SK-N-SH (cell line): ENCODE data around the gene ZFP57. TPM values are rescaled to one million over a fixed set of nuclear protein-coding genes. Genes with fewer than 3 reads are reported as not detected.

ENCODE experiments used
- CTCF ChIA-PET: fragments of 300-600, 350-600 bp; formaldehyde crosslinking; extraction: SDS; loops from one replicate; lab custom pipeline; 2021; lab: Yijun Ruan, JAX
- POLR2A ChIA-PET: fragments of 350-600 bp; sonication (Branson Sonifier 250); formaldehyde crosslinking; extraction: SDS; loops from one replicate; lab custom pipeline; 2020; ENCODE audit warnings: antibody characterized with exemption, inconsistent platforms; lab: Yijun Ruan, JAX
- DNase-seq: peaks from one replicate; pipeline ENCODE4 v3.0.0; 2012
- H2AFZ ChIP-seq: fragments of 200-600 bp; sonication (generic); 2 replicates; pipeline ENCODE4 v1.8.1; 2016; ENCODE audit warnings: antibody characterized with exemption, mild to moderate bottlenecking, low read depth
- H3F3A ChIP-seq: fragments of 200-600 bp; sonication (generic); replicated peaks from 2 replicates; pipeline ENCODE3; 2016; ENCODE audit warnings: antibody characterized with exemption, mild to moderate bottlenecking; ENCODE audit not compliant: insufficient read depth
- H3K27ac ChIP-seq, 2 experiments: fragments of 200-500 bp in 1 of 2; fragments of 200-600 bp in 1 of 2; sonication (Bioruptor generic) in 1 of 2; sonication (generic), shearing (Covaris generic) in 1 of 2; 2 replicates each; pipeline versions ENCODE4 v1.5.1 to v1.6.1; 2014 to 2016; ENCODE audit warnings: low read depth in 2 of 2, inconsistent platforms in 1 of 2, low read length in 1 of 2, mild to moderate bottlenecking in 1 of 2, mixed read lengths in 1 of 2
- H3K27me3 ChIP-seq: fragments of 200-600 bp; sonication (generic), shearing (Covaris generic); 2 replicates; pipeline ENCODE4 v1.6.1; 2016; ENCODE audit warnings: mixed run types; ENCODE audit not compliant: insufficient read depth
- H3K36me3 ChIP-seq, 2 experiments: fragments of 200-500 bp in 1 of 2; fragments of 200-600 bp in 1 of 2; sonication (Bioruptor generic) in 1 of 2; sonication (generic) in 1 of 2; replicated peaks in 1 of 2; 2 replicates each; pipeline versions ENCODE3 to v1.5.1; 2014 to 2016; ENCODE audit warnings: low read length in 1 of 2, mild to moderate bottlenecking in 1 of 2; ENCODE audit not compliant: insufficient read depth in 2 of 2, control insufficient read depth in 1 of 2
- H3K4me1 ChIP-seq, 2 experiments: fragments of 200-500 bp in 1 of 2; fragments of 200-600 bp in 1 of 2; sonication (Bioruptor generic) in 1 of 2; sonication (generic), shearing (Covaris generic) in 1 of 2; 2 replicates each; pipeline versions ENCODE4 v1.5.1 to v1.6.1; 2014 to 2016; ENCODE audit warnings: low read depth in 1 of 2, low read length in 1 of 2, mixed run types in 1 of 2; ENCODE audit not compliant: insufficient read depth in 2 of 2, control insufficient read depth in 1 of 2
- H3K4me2 ChIP-seq: fragments of 200-600 bp; sonication (generic), shearing (Covaris generic); 2 replicates; pipeline ENCODE4 v1.6.1; 2017; ENCODE audit warnings: mixed run types
- H3K4me3 ChIP-seq, 2 experiments: fragments of 200-500 bp in 1 of 2; fragments of 200-600 bp in 1 of 2; sonication (Bioruptor generic) in 1 of 2; sonication (generic), shearing (Covaris generic) in 1 of 2; 2 replicates each; pipeline versions ENCODE4 v1.5.1 to v1.8.1; 2014 to 2016; ENCODE audit warnings: low read depth in 2 of 2, inconsistent platforms in 1 of 2, low read length in 1 of 2, mild to moderate bottlenecking in 1 of 2, mixed read lengths in 1 of 2, moderate library complexity in 1 of 2
- H3K79me2 ChIP-seq: fragments of 200-600 bp; sonication (generic); 2 replicates; pipeline ENCODE4 v1.8.1; 2017; ENCODE audit warnings: mild to moderate bottlenecking; ENCODE audit not compliant: insufficient read depth
- H3K9ac ChIP-seq: fragments of 200-600 bp; sonication (generic); 2 replicates; pipeline ENCODE4 v1.6.1; 2017; ENCODE audit warnings: mixed run types
- H3K9me2 ChIP-seq: fragments of 200-600 bp; sonication (generic); 2 replicates; pipeline ENCODE4 v1.6.1; 2017; ENCODE audit warnings: mixed run types
- H3K9me3 ChIP-seq: fragments of 200-600 bp; sonication (generic); 2 replicates; pipeline ENCODE4 v1.6.1; 2017; ENCODE audit warnings: mixed run types, mild to moderate bottlenecking, moderate library complexity
- H4K20me1 ChIP-seq: fragments of 200-600 bp; sonication (generic); 2 replicates; pipeline ENCODE4 v1.6.1; 2017; ENCODE audit warnings: mild to moderate bottlenecking, mixed run types; ENCODE audit not compliant: insufficient read depth
- FOSL2 ChIP-seq: IDR thresholded peaks from 2 replicates; pipeline ENCODE4 v1.4.0; 2012; ENCODE audit warnings: low read depth, mild to moderate bottlenecking, moderate library complexity, borderline replicate concordance
- FOXM1 ChIP-seq: IDR thresholded peaks from 2 replicates; pipeline ENCODE4 v1.4.0; 2012; ENCODE audit warnings: low read depth, mild to moderate bottlenecking
- GABPA ChIP-seq: IDR thresholded peaks from 2 replicates; pipeline ENCODE4 v1.4.0; 2012; ENCODE audit warnings: low read depth, mild to moderate bottlenecking
- JUND ChIP-seq: IDR thresholded peaks from 2 replicates; pipeline ENCODE4 v1.4.0; 2012
- NFIC ChIP-seq: IDR thresholded peaks from 2 replicates; pipeline ENCODE4 v1.4.0; 2012; ENCODE audit warnings: borderline replicate concordance
- TAF1 ChIP-seq: IDR thresholded peaks from 2 replicates; pipeline ENCODE4 v1.6.1; 2012; ENCODE audit warnings: low read depth, mild to moderate bottlenecking, low read length, moderate library complexity, borderline replicate concordance
- WGBS: methylation state at CpG from one replicate; pipeline ENCODE4 v1.1.6; 2017; ENCODE audit warnings: low lambda C conversion rate; 5-methylcytosine and 5-hydroxymethylcytosine counted together
- polyA plus RNA-seq, 3 experiments: library from polyadenylated mRNA; depleted of rRNA; stranded (reverse); fragments of >200 nt; gene quantifications; 2 replicates each; pipeline ENCODE4 v1.2.3, GENCODE V29; 2012
- TF ChIP-seq, protein P1 (sequence below): IDR thresholded peaks from 2 replicates; pipeline ENCODE4 v1.4.0; 2012; ENCODE audit warnings: low read depth, borderline replicate concordance
- TF ChIP-seq, protein P2 (sequence below): fragments of 150-350 bp; IDR thresholded peaks from 2 replicates; pipeline ENCODE4 v1.6.1; 2016; ENCODE audit warnings: mild to moderate bottlenecking, low read depth, low read length
- TF ChIP-seq, protein P3 (sequence below): IDR thresholded peaks from 2 replicates; pipeline ENCODE4 v1.6.1; 2012; ENCODE audit warnings: mild to moderate bottlenecking, low read depth, low read length, moderate library complexity
- TF ChIP-seq, protein P4 (sequence below): IDR thresholded peaks from 2 replicates; pipeline ENCODE4; 2012
- TF ChIP-seq, protein P5 (sequence below): fragments of 150-350 bp; IDR thresholded peaks from 2 replicates; pipeline ENCODE4 v1.6.1; 2017; ENCODE audit warnings: antibody characterized with exemption, low read length, low read depth, borderline replicate concordance

Gene ZFP57
- polyA plus RNA-seq, 1 of the 3 experiments (the other 2 are of a cell fraction) = not detected

DNA sequence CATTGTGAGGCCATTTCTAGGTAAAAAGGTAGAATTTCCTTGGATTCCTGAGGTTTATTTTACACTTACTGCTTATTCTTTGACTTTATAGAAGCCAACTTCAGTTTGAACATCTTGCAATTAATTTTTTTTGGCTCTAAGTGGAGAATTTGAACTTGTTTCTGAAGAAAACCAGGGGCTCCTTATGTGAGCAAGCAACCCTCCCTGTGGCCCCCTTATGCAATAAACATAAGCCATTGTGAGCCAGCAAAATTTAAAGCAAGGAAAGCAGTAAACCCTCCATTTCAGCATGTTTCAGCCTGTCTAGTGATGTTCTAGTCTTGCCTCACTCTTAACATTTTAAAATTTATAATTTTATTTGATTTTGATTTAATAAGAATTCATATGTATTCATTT is 47.9 kb upstream of the ZFP57 start (continued):
- TF ChIP-seq, protein P1, sequence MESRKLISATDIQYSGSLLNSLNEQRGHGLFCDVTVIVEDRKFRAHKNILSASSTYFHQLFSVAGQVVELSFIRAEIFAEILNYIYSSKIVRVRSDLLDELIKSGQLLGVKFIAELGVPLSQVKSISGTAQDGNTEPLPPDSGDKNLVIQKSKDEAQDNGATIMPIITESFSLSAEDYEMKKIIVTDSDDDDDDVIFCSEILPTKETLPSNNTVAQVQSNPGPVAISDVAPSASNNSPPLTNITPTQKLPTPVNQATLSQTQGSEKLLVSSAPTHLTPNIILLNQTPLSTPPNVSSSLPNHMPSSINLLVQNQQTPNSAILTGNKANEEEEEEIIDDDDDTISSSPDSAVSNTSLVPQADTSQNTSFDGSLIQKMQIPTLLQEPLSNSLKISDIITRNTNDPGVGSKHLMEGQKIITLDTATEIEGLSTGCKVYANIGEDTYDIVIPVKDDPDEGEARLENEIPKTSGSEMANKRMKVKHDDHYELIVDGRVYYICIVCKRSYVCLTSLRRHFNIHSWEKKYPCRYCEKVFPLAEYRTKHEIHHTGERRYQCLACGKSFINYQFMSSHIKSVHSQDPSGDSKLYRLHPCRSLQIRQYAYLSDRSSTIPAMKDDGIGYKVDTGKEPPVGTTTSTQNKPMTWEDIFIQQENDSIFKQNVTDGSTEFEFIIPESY = no peak
- TF ChIP-seq TAF1 = no peak
- TF ChIP-seq, protein P2, sequence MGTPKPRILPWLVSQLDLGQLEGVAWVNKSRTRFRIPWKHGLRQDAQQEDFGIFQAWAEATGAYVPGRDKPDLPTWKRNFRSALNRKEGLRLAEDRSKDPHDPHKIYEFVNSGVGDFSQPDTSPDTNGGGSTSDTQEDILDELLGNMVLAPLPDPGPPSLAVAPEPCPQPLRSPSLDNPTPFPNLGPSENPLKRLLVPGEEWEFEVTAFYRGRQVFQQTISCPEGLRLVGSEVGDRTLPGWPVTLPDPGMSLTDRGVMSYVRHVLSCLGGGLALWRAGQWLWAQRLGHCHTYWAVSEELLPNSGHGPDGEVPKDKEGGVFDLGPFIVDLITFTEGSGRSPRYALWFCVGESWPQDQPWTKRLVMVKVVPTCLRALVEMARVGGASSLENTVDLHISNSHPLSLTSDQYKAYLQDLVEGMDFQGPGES = no peak
- TF ChIP-seq GABPA = no peak
- TF ChIP-seq, protein P3, sequence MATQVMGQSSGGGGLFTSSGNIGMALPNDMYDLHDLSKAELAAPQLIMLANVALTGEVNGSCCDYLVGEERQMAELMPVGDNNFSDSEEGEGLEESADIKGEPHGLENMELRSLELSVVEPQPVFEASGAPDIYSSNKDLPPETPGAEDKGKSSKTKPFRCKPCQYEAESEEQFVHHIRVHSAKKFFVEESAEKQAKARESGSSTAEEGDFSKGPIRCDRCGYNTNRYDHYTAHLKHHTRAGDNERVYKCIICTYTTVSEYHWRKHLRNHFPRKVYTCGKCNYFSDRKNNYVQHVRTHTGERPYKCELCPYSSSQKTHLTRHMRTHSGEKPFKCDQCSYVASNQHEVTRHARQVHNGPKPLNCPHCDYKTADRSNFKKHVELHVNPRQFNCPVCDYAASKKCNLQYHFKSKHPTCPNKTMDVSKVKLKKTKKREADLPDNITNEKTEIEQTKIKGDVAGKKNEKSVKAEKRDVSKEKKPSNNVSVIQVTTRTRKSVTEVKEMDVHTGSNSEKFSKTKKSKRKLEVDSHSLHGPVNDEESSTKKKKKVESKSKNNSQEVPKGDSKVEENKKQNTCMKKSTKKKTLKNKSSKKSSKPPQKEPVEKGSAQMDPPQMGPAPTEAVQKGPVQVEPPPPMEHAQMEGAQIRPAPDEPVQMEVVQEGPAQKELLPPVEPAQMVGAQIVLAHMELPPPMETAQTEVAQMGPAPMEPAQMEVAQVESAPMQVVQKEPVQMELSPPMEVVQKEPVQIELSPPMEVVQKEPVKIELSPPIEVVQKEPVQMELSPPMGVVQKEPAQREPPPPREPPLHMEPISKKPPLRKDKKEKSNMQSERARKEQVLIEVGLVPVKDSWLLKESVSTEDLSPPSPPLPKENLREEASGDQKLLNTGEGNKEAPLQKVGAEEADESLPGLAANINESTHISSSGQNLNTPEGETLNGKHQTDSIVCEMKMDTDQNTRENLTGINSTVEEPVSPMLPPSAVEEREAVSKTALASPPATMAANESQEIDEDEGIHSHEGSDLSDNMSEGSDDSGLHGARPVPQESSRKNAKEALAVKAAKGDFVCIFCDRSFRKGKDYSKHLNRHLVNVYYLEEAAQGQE = no peak
- TF ChIP-seq JUND = no peak

DNA sequence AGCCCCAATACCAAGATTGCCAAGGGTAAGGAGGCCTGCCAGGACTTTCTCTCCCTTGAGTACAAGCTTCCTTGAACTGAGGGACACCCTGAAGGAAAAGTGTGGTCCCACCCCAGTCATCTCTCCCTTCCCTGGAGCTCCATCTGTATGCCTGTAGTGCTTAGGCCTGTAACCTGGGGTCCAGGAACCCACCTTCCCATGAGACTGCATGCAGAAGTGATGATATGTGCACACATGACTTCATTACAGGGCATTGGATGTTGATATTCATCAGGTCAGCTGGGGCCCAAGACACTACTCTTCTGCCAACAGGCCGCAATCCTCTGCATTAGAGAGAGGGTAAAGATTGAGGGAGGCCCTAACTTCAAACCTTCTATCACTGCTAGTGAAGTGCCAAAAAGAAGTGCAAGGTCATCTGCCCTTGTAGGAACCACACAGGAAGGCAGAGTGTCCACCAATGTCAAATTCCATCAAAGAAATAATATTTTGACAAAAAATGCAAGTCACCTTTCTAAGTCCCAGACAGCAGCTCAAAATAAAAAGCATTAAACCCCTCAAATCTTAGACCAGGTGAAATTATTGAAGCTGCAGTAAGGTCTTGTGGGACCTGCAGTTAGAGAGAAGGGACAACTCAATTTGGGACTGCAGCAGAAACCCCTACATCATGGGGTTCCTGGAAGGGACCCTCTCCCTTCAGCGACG is 47.4 kb upstream of the ZFP57 start:
- WGBS = 4% methylated on average over 3 of the region's 3 CpGs
- H3K36me3 ChIP-seq = no peaks in the 10 kb centered on the region
- no peak overlapping the region for H3K4me2 ChIP-seq
- H3K4me1 ChIP-seq = no peaks in the 10 kb centered on the region; a peak in 1 of 4 replicates
- H3K9ac ChIP-seq = no peak overlapping the region
- H4K20me1 ChIP-seq = no peaks in the 10 kb centered on the region
- no peaks in the 10 kb centered on the region for H3K9me2 ChIP-seq
- no peaks in the 10 kb centered on the region for H3K79me2 ChIP-seq
- ChIA-PET CTCF (interaction anchor here (1.7 to 4.2 kb wide), 2 partner anchors 9 to 403 kb away, joined by 4 to 21 read pairs; no protein-coding TSS in a partner anchor), POLR2A (no interaction called here)
- no peaks in the 10 kb centered on the region for H3F3A ChIP-seq
- H2AFZ ChIP-seq = no peak overlapping the region
- H3K9me3 ChIP-seq = no peaks in the 10 kb centered on the region
- no peak for TF ChIP-seq FOXM1
- no peak for TF ChIP-seq NFIC
- TF ChIP-seq, protein P4, sequence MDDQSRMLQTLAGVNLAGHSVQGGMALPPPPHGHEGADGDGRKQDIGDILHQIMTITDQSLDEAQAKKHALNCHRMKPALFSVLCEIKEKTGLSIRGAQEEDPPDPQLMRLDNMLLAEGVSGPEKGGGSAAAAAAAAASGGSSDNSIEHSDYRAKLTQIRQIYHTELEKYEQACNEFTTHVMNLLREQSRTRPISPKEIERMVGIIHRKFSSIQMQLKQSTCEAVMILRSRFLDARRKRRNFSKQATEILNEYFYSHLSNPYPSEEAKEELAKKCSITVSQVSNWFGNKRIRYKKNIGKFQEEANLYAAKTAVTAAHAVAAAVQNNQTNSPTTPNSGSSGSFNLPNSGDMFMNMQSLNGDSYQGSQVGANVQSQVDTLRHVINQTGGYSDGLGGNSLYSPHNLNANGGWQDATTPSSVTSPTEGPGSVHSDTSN = no peak
- no peak for TF ChIP-seq FOSL2
- TF ChIP-seq GABPA = no peak
- TF ChIP-seq, protein P5, sequence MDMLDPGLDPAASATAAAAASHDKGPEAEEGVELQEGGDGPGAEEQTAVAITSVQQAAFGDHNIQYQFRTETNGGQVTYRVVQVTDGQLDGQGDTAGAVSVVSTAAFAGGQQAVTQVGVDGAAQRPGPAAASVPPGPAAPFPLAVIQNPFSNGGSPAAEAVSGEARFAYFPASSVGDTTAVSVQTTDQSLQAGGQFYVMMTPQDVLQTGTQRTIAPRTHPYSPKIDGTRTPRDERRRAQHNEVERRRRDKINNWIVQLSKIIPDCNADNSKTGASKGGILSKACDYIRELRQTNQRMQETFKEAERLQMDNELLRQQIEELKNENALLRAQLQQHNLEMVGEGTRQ = no peak
- H3K4me3 ChIP-seq = no peak overlapping the region
- no peak overlapping the region for H3K27ac ChIP-seq
- H3K27me3 ChIP-seq = peaks cover 45% of the 10 kb centered on the region; the same call in 1 of the 2 replicates
- no peak for DNase-seq
